GM18520 (cell line): ENCODE data around the gene LRRC1.
"Not testable (repeated sequence)": the region's sequence is repeated elsewhere in the genome, so short reads cannot be mapped to it uniquely, and the experiment has no call there.

Experiments
- ATAC-seq: cut with Tn5 transposase; IDR thresholded peaks from one replicate; pipeline ENCODE4 v1.9.1; 2021; ENCODE audit not compliant: unreplicated experiment

LRRC1 gene

GRCh38 chr6:53792016-53792415 lies 2.8 kb upstream of the LRRC1 start:
- ATAC-seq: no peak

GRCh38 chr6:53792973-53793317 lies 1.9 kb upstream of the LRRC1 start:
- ATAC-seq: no peak

GRCh38 chr6:53793318-53794136 lies 1.3 kb upstream of the LRRC1 start:
- ATAC-seq: no peak

- peak; percentile 53 for ATAC-seq
These were observed 577 bp upstream of the LRRC1 start for GRCh38 chr6:53794137-53794719.

GRCh38 chr6:53795340-53795701 lies 516 bp downstream of the LRRC1 start:
- ATAC-seq: no peak

- no peak for ATAC-seq
These were observed 1.1 kb downstream of the LRRC1 start for GRCh38 chr6:53795702-53796450.

GRCh38 chr6:53796451-53796780 lies 1.6 kb downstream of the LRRC1 start:
- no peak for ATAC-seq

- ATAC-seq: no peak
These were observed 2.0 kb downstream of the LRRC1 start for GRCh38 chr6:53796791-53797190.

GRCh38 chr6:53797304-53797703 lies 2.5 kb downstream of the LRRC1 start:
- no peak for ATAC-seq

GRCh38 chr6:53799340-53799739 lies 4.5 kb downstream of the LRRC1 start:
- no peak for ATAC-seq

GRCh38 chr6:53801022-53801421 lies 6.2 kb downstream of the LRRC1 start:
- ATAC-seq: no peak

GRCh38 chr6:53802582-53802981 lies 7.8 kb downstream of the LRRC1 start:
- no peak for ATAC-seq

GRCh38 chr6:53803081-53803860 lies 8.5 kb downstream of the LRRC1 start:
- ATAC-seq: no peak

- ATAC-seq: no peak
These were observed 10.2 kb downstream of the LRRC1 start for GRCh38 chr6:53805016-53805415.

GRCh38 chr6:53805725-53806124 lies 10.9 kb downstream of the LRRC1 start:
- ATAC-seq: no peak

GRCh38 chr6:53807606-53808005 lies 12.8 kb downstream of the LRRC1 start:
- ATAC-seq: not testable (repeated sequence)

GRCh38 chr6:53808302-53808881 lies 13.6 kb downstream of the LRRC1 start:
- no peak for ATAC-seq

GRCh38 chr6:53809691-53810090 lies 14.9 kb downstream of the LRRC1 start:
- no peak for ATAC-seq

- peak; percentile 98 for ATAC-seq
These were observed 16.3 kb downstream of the LRRC1 start for GRCh38 chr6:53811082-53811481.

- no peak for ATAC-seq
These were observed 16.9 kb downstream of the LRRC1 start for GRCh38 chr6:53811746-53812145.

GRCh38 chr6:53813096-53813495 lies 18.3 kb downstream of the LRRC1 start:
- no peak for ATAC-seq
